ENCODE results near the gene CLASRP. TPM values are rescaled to one million over a fixed set of nuclear protein-coding genes. Genes with fewer than 3 reads are reported as not detected.

Gene CLASRP
- total and polyA plus RNA-seq, 2 of the 8 experiments (the other 6 are each of a cell fraction or from before 2014, with no cell fraction given), result 22.3 to 71.7 TPM

DNA sequence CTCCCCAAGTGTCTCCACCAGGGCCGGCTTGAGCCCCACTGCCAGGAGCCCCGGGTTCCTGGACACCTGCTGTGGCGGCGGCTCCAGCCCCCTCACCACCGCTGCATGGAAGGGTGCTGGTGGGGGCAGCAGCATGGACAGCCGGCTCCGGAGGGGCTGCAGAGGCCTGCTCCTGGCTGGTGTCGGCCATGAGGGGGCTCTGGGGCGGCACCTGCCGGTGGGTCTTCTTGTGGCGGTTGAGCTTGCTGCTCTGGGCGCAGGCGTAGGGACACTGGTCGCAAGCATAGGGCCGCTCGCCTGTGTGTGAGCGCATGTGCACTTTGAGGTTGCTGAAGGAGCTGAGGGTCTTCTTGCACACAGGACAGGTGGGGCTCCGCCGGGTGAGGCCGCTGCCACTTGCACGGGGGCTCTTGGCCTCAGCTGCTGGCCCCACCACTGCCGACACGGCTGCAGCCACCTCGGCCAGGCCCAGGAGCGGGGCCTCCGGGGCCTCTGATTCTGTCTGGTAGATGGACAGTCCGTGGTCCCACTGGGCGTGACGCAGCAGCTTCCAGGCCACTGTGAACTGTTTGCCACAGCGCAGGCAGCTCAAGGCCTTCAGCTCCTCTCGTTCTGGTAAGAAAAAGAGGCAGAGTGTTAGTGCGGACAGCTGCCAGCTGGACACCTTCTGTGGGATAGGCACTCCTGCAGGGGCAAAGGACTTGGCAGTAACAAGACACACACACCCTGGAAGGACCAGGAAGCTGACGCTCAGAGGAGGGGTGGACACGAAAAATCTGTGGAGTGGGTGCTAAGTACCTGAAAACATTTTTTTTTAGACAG lies 33.3 kb downstream of the CLASRP start:
- H3K23ac ChIP-seq (ENCODE audit: insufficient read length), result no peak overlapping the region
- H4K91ac ChIP-seq (replicated peaks; ENCODE audit: insufficient read length, low read length), result no peak overlapping the region
- H3K4ac ChIP-seq (replicated peaks; ENCODE audit: insufficient read length, low read depth, low read length), result no peak overlapping the region
- H2BK20ac ChIP-seq (ENCODE audit: low read length), result no peak overlapping the region
- DNase-seq (ENCODE audit: low read depth in 1 of 2, low spot score in 2 of 2) (peak in 1 of 2 experiments; percentile 60), FAIRE-seq (no peak)
- H2BK5ac ChIP-seq (ENCODE audit: low read depth, low read length), result no peak overlapping the region
- H3K79me1 ChIP-seq (ENCODE audit: low read depth, low read length), result no peaks in the 10 kb centered on the region
- no peak overlapping the region for H2AK5ac ChIP-seq (ENCODE audit: low read depth, low read length)
- H3K79me2 ChIP-seq (ENCODE audit: control insufficient read depth in 1 of 2, insufficient read depth in 2 of 2, low read length in 2 of 2), result peaks cover 0 to 10% of the 10 kb centered on the region in 2 experiments; a peak in 2 of 4 replicates
- H3K23me2 ChIP-seq (ENCODE audit: low read depth, low read length), result peaks cover 6% of the 10 kb centered on the region; the same call in 1 of the 2 replicates
- no peak overlapping the region for H3K4me3 ChIP-seq (ENCODE audit: extremely low read depth in 1 of 4, insufficient read depth in 2 of 4, low read depth in 3 of 4, low read length in 4 of 4)
- no peak overlapping the region for H2BK15ac ChIP-seq (ENCODE audit: low read length)
- no peaks in the 10 kb centered on the region for H3K27me3 ChIP-seq (replicated peaks in 1 of 4; ENCODE audit: control insufficient read depth in 3 of 4, extremely low read depth in 1 of 4, insufficient read depth in 3 of 4, low read length in 3 of 4)
- H3K9me3 ChIP-seq (ENCODE audit: insufficient read depth in 2 of 2, low read depth in 1 of 2, low read length in 1 of 2), result no peaks in the 10 kb centered on the region
- H3K4me1 ChIP-seq (replicated peaks in 1 of 4; ENCODE audit: control insufficient read depth in 3 of 4, insufficient read depth in 4 of 4, low read length in 3 of 4), result peaks cover 6 to 16% (median 9%) of the 10 kb centered on the region in 4 experiments; a peak in 6 of 7 replicates
- H2BK120ac ChIP-seq (replicated peaks; ENCODE audit: low read depth, low read length), result no peak overlapping the region
- peaks cover 2 to 5% of the 10 kb centered on the region in 2 experiments for H4K20me1 ChIP-seq (replicated peaks in 1 of 2; ENCODE audit: control insufficient read depth in 1 of 2, insufficient read depth in 2 of 2, low read length in 2 of 2)
- no peak overlapping the region for H3K9ac ChIP-seq (replicated peaks in 1 of 4; ENCODE audit: extremely low read depth in 1 of 4, low read depth in 3 of 4, low read length in 3 of 4)
- ChIA-PET CTCF (ENCODE audit: partially characterized antibody) (interaction anchor here (0.6 to 2.1 kb wide), 11 partner anchors 10 to 119 kb away, joined by 3 to 11 read pairs (median 4); no protein-coding TSS in a partner anchor), POLR2A (ENCODE audit: partially characterized antibody) (interaction anchor here (0.6 to 3.4 kb wide), 15 partner anchors 11 to 221 kb away, joined by 3 to 16 read pairs (median 3); partner anchors contain the start of gene PPP1R37)
- no peak overlapping the region for H3K56ac ChIP-seq (replicated peaks; ENCODE audit: insufficient read length, low read depth, low read length)
- no peak overlapping the region for H3K27ac ChIP-seq (ENCODE audit: low read depth, low read length)
- no peak overlapping the region for H2AFZ ChIP-seq (ENCODE audit: low read length)
- peaks cover 2 to 40% (median 20%) of the 10 kb centered on the region in 4 experiments; a peak in 6 of 8 replicates for H3K36me3 ChIP-seq (ENCODE audit: control insufficient read depth in 2 of 4, insufficient read depth in 4 of 4, low read length in 3 of 4)
- 91% methylated on average over 32 of the region's 34 CpGs; no CpG with 5 or more reads in 1 of the 2 experiments for WGBS, 2 experiments (ENCODE audit: extremely low coverage in 1 of 2, insufficient coverage in 1 of 2, insufficient read length in 1 of 2, insufficient replicate concordance in 2 of 2, low coverage in 1 of 2, low lambda C conversion rate in 2 of 2, missing lambda C conversion rate in 1 of 2)
- H2BK12ac ChIP-seq (ENCODE audit: low read depth, low read length), result no peak overlapping the region
- no peak overlapping the region for H3K4me2 ChIP-seq (ENCODE audit: insufficient read depth in 1 of 2, low read depth in 2 of 2, low read length in 2 of 2)
- no peak overlapping the region for H3K18ac ChIP-seq (ENCODE audit: extremely low read depth, low read length)
- H4K8ac ChIP-seq (ENCODE audit: extremely low read depth, insufficient read depth, low read length), result 0 out of 2 replicates have a peak overlapping the region, but pooled peaks have one; percentile 9
- H4K5ac ChIP-seq (ENCODE audit: insufficient read length, low read depth, low read length), result no peak overlapping the region
- no peak overlapping the region for H3K14ac ChIP-seq (ENCODE audit: insufficient read length)
- TF ChIP-seq RXRA (IDR thresholded peaks at IDR 0.05; ENCODE audit: insufficient read depth, low read depth, low read length) (no peak), RAD21 (IDR thresholded peaks at IDR 0.05 in 1 of 2, conservative IDR thresholded peaks at IDR 0.05 in 1 of 2; ENCODE audit: low read depth in 2 of 2, low read length in 2 of 2) (peak in 1 of 2 experiments; percentile 7; a peak in 1 of 4 replicates), USF2 (IDR thresholded peaks at IDR 0.05; ENCODE audit: low read length) (no peak), SIX5 (IDR thresholded peaks at IDR 0.05; ENCODE audit: low read depth, low read length) (no peak), YY1 (IDR thresholded peaks at IDR 0.05; ENCODE audit: low read depth, low read length) (no peak), JUN (IDR thresholded peaks at IDR 0.05; ENCODE audit: low read depth, low read length) (no peak), POLR2A (IDR thresholded peaks at IDR 0.05; ENCODE audit: control extremely low read depth in 1 of 2, low read depth in 2 of 2, low read length in 2 of 2) (no peak), SRF (IDR thresholded peaks at IDR 0.05; ENCODE audit: low read depth, low read length) (no peak)

All from H1 (cell line).